GM21723 (cell line): ENCODE measurements around the gene ACTRT2.

Experiments used
- ATAC-seq: cut with Tn5 transposase; IDR thresholded peaks from one replicate; pipeline ENCODE4 v1.9.1; 2021; ENCODE audit warnings: mild to moderate bottlenecking, moderate library complexity; ENCODE audit not compliant: unreplicated experiment

Gene ACTRT2

DNA sequence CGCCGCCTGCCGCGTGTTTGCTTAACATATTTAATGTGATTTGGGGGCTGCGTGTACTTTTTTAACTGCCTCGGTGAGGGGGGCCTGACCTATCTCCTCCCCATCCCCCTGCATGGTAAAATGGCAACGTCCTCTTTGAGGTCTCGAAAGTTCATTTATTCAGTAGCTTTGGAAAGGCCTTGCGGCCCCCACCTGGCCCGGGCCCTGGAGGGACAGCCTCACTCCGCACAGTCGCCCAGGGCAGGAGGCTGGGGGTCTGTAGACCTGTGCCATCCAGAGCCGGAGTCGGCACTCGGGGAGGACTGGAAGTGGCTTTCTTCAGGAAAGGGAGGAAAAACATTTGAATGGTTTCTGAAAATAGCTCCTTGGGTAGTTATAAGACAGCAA is 38.0 kb upstream of the ACTRT2 start:
- no peak for ATAC-seq

DNA sequence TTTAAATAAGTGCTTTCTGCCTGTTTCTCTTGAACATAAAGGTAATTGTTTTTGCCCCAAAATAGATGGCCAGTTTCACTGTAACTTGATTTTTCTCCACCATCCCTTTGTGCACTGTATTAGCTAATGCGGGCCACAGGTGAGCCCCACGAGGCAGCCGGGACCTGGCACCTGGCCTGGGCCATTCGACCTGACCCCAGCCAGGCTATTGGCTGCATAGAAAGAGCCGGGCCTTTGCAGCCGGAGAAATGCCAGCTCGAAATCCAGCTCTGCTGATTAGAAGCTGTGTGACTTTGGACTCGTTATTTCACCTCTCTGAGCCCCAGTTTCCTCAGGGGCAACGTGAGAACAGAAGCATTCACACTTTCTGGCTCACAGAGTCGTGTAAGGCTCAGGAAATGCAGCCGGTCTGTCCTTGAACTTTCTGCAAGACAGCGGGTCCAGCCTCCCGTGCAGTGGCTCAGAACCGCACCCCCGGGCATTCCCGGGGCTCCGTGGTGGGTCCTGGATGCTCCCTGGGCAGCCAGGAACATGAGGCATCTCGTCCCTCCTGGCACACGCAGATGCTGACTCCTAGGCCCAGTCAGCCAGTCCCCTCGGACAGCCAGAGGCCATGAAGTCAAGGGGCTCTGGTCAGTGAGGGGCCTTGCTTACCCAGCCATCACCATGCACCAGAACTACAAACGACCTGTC is 37.4 kb upstream of the ACTRT2 start:
- ATAC-seq: no peak

- no peak for ATAC-seq
Measured at GRCh38 chr1:2984399-2985061, 36.7 kb upstream of the ACTRT2 start.

- ATAC-seq: no peak
Measured at GRCh38 chr1:2985067-2985561, 36.2 kb upstream of the ACTRT2 start.

- no peak for ATAC-seq
Measured at GRCh38 chr1:2985694-2986548, 35.3 kb upstream of the ACTRT2 start.

DNA sequence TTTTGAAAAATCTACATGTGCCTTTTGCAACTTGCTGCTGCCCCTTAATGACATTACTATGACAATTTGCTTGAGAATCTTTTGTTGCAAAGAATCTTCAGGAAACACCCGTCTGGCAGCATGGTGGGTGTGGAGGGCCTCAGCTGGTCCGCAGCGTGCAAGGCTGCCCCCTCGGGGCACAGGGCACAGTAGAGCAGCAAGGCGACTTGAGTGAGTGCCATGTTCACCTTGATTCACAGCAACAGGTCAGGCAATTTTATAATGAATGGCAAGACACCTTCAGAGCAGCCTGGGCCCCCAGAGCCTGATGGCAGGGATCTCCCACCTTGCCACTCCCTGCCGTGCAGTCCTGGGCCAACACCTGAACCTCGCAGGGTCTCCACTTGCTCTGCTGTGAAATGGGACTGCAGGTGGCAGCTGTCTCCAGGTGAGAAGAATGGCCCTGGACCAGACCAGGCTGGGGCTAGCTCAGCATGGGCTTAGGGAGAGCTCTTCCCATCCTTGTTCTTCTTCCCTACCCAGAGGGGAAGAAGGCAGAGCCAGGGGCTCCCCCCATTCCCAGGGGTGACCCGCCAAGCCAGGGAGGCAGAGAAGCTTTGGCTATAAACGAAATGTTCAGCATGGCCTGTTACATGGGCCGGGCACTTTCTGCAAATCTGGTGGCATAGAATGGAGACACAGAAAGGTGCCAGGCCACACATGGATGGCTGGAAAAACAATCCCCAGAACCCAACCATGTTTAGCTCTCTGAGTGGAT is 34.5 kb upstream of the ACTRT2 start:
- no peak for ATAC-seq

DNA sequence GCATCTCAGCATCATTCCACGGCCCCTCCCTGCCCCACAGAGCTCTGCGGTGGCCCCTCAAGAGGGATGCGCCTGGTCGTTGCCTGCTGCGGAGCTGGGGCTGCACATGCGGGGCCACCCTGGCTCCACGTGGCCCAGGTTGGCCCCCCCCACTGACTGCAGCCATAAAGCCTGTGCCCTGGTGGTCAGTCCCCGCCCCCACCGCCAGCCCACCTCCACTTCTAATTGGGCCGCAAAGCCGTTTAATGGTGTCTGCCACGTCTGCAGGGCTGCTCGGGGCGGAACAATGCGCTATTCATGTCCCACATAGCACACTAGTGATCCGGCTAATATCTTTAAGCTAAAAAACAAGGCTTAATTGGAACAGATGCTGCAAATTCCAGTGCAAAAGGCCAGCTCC is 33.5 kb upstream of the ACTRT2 start:
- ATAC-seq: no peak

DNA sequence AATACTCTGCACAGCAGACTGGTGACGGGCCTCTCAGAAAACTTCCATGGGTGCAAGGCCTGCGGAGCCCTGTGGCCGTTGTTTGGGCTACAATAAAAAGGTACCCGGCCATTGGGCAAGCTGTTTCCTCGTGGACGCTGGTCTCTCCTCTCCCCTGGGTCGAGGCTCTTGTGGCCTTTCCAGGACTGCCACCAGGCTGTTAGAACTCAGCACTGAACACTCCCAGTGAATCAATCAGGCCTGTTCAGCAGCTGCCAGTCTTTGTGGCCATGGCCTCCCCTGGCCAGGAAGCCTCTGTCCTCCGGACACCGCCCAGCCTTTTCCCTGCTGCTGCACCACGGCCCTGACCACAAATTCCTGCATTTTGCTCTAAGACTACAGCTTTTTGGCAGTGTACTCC is 33.0 kb upstream of the ACTRT2 start:
- no peak for ATAC-seq

GRCh38 chr1:2989185-2989584 is 32.1 kb upstream of the ACTRT2 start:
- ATAC-seq: no peak

GRCh38 chr1:2989976-2990375 is 31.3 kb upstream of the ACTRT2 start:
- no peak for ATAC-seq

DNA sequence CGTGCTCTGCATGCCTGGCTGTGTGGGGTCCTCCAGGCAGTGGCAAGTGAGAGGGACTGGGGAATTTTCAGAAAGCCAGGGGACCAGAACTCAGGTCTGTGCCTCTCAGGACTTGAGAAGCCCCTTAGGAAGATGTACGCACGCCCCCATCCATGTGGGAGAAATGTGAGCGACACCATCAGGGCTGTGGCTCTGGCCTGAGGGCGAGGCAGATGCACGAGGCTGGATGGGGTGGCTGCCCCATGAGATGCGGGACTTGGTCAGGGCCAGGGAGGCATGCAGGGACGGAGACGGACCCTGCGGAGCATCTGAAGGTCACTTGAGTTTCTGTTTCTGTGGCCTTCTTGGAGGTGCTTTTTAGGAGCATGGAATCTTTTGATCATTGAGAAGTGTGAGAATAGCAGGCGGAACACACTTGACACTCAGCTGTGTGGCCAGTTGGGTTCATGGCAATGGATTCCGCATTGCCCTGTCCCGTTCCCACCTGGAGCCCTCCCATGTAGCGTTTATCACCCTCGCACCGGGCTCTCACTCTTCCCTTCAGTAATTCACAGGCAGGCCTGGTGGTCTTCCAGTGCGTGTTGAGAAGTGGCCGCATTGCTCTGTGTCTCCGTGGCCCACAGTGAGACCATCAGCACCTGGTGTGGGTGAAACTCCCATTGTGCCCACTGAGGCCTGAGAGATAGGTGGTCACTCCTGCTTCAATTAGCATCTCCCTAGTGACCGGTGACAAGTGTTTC is 30.7 kb upstream of the ACTRT2 start:
- no peak for ATAC-seq

GRCh38 chr1:2991753-2992495 is 29.3 kb upstream of the ACTRT2 start:
- no peak for ATAC-seq

DNA sequence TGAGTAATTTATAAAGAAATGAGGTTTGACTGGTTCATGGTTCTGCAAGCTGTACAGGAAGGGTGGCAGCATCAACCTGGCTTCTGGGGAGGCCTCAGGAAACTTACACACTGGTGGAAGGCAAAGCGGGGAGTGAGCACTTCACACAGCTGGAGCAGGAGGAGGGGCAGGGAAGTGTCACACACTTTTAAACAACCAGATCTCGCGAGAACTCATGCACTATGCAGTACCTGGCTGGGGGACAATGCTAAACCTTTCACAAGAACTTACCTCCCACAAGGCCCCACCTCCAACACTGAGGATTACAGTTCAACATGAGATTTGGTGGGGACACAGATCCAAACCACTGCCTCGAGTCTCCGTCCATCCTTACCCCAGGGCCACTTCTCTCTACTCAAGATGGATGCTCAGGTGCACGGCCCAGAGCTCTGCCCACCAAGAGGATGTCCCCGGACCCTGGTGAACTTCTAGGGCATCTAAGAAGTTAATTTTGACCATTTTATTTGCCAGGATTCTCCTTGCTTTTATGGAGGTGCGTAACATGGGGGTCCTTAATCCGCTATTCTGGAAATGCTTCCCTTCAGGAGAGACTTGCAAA is 22.7 kb upstream of the ACTRT2 start:
- ATAC-seq: no peak

- ATAC-seq: no peak
Measured at GRCh38 chr1:2999138-2999537, 22.1 kb upstream of the ACTRT2 start.

DNA sequence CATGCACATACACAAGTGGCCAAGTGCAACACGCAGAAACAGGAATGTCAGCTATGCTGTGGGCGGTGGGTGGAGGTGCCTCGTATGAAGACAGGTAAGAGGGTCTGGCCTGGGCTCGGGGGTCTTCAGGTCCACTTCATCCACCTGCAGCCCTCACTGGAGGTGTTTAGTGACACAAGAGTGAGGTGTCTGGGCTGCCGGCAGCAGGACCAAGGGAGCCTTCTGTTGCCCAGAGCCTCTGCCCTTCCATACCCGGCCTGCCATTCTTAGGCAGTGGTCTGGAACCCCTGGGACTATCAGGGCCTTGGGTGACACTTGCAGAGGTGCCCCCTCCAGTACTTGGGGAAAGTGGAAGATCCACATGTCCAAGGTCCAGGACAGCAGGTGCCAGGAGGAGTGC is 21.7 kb upstream of the ACTRT2 start:
- ATAC-seq: no peak

DNA sequence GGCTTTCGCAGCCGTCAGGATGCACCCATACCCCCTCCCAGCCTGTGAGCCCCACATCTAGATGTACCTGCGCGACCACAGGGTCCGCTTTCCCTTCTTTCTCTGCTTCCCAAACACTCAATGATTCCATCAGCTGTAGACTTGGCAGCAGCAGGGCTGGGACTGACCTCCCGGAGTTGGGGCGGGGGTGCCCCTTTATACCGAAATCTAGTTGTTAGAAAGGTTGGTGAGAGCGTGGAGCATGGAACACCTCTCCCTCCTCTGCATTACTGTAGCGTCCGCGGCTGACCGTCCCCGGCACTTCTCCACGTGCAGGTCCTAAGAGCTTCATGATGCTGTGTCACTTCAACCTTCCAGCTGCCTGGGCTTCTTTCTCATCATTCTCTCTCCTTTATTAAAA is 21.1 kb upstream of the ACTRT2 start:
- no peak for ATAC-seq

DNA sequence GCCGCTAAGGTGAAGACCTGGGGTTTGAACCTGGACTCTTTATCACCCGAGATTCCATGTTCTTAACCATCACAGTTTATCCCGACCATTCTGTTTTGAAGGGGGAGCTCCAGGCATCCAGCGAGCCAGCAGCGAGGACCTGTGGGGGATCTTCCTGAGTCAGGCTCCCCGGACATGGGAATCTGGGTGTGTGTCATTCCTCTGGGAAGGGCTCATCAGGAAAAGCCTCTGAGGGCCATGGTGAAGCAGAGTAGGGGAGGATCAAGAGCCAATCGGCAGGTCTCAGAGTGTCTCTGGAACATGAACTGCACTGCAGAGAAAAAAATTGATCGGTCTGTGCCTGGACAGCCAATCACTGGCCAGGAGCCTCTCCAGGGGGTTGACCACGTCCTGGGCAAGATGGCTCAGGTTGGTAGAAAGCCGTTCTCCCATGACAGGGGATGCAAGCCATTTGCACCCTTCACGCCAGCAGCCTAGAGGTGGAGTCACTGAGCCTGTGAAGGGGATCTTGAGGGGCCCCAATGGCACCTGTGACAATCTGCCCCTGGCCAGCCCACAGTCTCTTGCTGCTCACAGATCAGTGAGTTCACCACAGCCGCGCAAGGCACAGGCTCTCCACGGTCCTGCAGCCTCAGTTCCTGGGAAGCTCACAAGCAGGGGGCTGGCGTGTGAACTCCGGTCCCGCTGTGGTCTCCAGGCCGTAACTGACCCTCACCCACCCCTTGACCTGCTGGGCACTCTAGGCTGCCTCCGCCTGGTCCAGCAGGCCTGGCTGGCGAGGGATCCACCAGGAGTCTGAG is 20.4 kb upstream of the ACTRT2 start:
- no peak for ATAC-seq
